ENCODE results near the gene DAND5.

The DAND5 gene

DNA sequence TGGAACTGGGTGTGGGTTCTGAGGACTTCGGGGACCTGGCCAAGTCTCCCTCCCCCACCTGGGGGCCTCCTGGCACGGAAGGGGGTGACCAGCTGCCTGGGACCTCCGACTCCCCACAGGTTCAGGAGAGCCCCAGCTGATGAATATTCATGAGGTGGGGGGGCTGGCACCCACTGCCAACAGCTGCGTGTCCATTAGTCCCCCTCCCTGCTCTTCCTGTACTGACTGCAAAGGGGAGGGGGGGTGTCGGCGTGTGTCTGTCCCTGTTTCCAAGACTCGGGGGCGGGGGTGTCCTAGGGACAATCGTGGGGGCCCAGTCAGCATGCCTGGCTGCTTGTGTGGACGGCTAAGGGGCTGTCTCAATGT is 15.3 kb downstream of the DAND5 start:
- no peak for DNase-seq (ENCODE audit: low spot score)
- Histone ChIP-seq H3K36me3 (ENCODE audit: low read depth) (no peaks in the 10 kb centered on the region), H3K27ac (ENCODE audit: poor library complexity, severe bottlenecking) (no peak overlapping the region), H3K4me3 (ENCODE audit: severe bottlenecking) (no peak overlapping the region), H3K4me1 (ENCODE audit: insufficient read depth, poor library complexity, severe bottlenecking) (no peaks in the 10 kb centered on the region), H3K27me3 (ENCODE audit: insufficient read depth, poor library complexity, severe bottlenecking) (no peaks in the 10 kb centered on the region), H3K9me3 (ENCODE audit: severe bottlenecking) (no peaks in the 10 kb centered on the region)
- TF ChIP-seq, protein P1, sequence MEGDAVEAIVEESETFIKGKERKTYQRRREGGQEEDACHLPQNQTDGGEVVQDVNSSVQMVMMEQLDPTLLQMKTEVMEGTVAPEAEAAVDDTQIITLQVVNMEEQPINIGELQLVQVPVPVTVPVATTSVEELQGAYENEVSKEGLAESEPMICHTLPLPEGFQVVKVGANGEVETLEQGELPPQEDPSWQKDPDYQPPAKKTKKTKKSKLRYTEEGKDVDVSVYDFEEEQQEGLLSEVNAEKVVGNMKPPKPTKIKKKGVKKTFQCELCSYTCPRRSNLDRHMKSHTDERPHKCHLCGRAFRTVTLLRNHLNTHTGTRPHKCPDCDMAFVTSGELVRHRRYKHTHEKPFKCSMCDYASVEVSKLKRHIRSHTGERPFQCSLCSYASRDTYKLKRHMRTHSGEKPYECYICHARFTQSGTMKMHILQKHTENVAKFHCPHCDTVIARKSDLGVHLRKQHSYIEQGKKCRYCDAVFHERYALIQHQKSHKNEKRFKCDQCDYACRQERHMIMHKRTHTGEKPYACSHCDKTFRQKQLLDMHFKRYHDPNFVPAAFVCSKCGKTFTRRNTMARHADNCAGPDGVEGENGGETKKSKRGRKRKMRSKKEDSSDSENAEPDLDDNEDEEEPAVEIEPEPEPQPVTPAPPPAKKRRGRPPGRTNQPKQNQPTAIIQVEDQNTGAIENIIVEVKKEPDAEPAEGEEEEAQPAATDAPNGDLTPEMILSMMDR (IDR thresholded peaks at IDR 0.05; ENCODE audit: poor library complexity, severe bottlenecking): no peak
- ATAC-seq (ENCODE audit: low read depth): no peak

DNA sequence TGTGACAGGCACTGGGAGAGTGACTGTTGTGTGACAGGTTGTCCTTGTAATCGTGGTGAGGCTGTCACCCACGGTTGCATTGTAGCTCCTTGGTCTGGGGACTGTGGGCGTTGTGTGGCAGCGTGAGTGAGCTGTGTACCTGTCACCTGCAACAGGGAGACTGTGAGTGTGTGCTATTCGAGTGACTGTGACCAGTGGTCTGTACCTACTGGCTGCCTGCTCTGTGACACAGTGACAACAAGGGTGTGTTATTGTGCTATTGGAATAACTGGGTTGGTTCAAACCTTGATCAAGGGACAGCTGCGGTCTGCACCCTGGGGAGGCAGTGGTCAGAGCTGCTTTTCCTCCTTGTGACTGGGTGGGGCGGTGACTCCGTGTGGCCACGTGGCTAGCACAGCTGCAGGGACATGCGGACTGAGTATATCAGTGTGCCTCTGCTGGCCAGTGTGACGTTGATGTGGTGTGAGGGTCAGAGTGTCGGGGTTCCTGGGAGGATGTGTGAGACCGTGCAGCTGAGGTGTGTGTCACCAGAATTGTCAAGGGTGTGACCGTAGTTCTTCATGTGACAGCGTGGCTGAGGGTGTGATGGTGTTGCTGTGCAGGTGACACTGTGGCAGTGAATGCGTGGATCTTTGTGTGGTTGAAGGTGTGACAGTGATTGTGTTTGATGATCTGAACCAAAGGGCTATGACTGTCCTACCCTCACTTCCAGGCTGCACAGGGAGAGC is 15.8 kb downstream of the DAND5 start:
- no peak for ATAC-seq (ENCODE audit: low read depth)
- H3K27ac ChIP-seq (ENCODE audit: poor library complexity, severe bottlenecking): no peak overlapping the region

DNA sequence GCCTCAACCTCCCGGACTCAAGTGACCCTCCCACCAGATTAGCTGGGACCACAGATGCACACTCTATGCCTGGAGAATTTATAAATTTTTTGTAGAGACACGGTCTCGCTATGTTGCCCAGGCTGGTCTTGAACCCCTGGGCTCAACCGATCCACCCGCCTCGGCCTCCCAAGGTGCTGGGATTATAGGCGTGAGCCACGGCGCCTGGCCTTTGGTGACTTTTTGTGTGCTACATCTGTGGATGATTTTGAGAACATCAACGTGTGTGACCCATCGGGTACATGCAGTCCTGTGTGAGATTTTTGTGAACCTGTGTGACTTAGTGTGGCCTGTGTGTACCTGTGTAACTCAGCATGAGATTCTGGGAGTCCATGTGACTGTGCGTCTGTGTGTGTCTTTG is 17.4 kb downstream of the DAND5 start:
- Histone ChIP-seq H3K4me3 (ENCODE audit: severe bottlenecking) (no peak overlapping the region), H3K27me3 (ENCODE audit: insufficient read depth, poor library complexity, severe bottlenecking) (no peaks in the 10 kb centered on the region)
- TF ChIP-seq, protein P1 (IDR thresholded peaks at IDR 0.05; ENCODE audit: poor library complexity, severe bottlenecking): no peak

More for the DNA sequence above, 15.8 kb downstream of the DAND5 start:
- H3K9me3 ChIP-seq (ENCODE audit: severe bottlenecking): no peaks in the 10 kb centered on the region
- TF ChIP-seq, protein P1 (IDR thresholded peaks at IDR 0.05; ENCODE audit: poor library complexity, severe bottlenecking): no peak
- no peaks in the 10 kb centered on the region for H3K27me3 ChIP-seq (ENCODE audit: insufficient read depth, poor library complexity, severe bottlenecking)
- H3K36me3 ChIP-seq (ENCODE audit: low read depth): no peaks in the 10 kb centered on the region
- no peaks in the 10 kb centered on the region for H3K4me1 ChIP-seq (ENCODE audit: insufficient read depth, poor library complexity, severe bottlenecking)
- no peak for DNase-seq (ENCODE audit: low spot score)
- H3K4me3 ChIP-seq (ENCODE audit: severe bottlenecking): no peak overlapping the region

DNA sequence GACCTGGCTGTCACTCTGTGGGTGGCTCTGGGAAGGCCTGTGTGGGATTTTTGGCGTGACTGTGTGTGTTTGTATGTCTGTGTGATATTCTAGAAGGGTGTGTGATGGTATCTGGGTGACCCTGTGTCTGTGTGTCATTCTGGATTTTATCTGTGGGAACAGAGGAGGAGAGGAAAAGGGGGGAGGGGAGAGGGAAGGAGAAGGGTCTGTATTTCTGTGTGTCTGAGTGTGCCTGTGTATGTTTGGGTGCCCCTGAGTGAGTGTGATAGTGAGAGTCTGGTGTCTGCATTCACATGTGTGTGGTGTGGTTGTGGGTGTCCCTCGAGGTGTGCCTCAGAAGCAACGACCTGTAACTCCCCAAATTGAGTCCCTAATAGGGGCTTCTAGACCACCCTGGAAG is 17.8 kb downstream of the DAND5 start:
- Histone ChIP-seq H3K4me1 (ENCODE audit: insufficient read depth, poor library complexity, severe bottlenecking) (no peaks in the 10 kb centered on the region), H3K9me3 (ENCODE audit: severe bottlenecking) (no peaks in the 10 kb centered on the region), H3K27me3 (ENCODE audit: insufficient read depth, poor library complexity, severe bottlenecking) (no peaks in the 10 kb centered on the region), H3K4me3 (ENCODE audit: severe bottlenecking) (no peak overlapping the region), H3K36me3 (ENCODE audit: low read depth) (no peaks in the 10 kb centered on the region), H3K27ac (ENCODE audit: poor library complexity, severe bottlenecking) (no peak overlapping the region)
- DNase-seq (ENCODE audit: low spot score) (no peak), ATAC-seq (ENCODE audit: low read depth) (no peak)
- TF ChIP-seq, protein P1 (IDR thresholded peaks at IDR 0.05; ENCODE audit: poor library complexity, severe bottlenecking): no peak

More for the DNA sequence above, 17.4 kb downstream of the DAND5 start:
- no peaks in the 10 kb centered on the region for H3K4me1 ChIP-seq (ENCODE audit: insufficient read depth, poor library complexity, severe bottlenecking)
- no peaks in the 10 kb centered on the region for H3K36me3 ChIP-seq (ENCODE audit: low read depth)
- DNase-seq (ENCODE audit: low spot score) (no peak), ATAC-seq (ENCODE audit: low read depth) (no peak)
- no peaks in the 10 kb centered on the region for H3K9me3 ChIP-seq (ENCODE audit: severe bottlenecking)
- no peak overlapping the region for H3K27ac ChIP-seq (ENCODE audit: poor library complexity, severe bottlenecking)

DNA sequence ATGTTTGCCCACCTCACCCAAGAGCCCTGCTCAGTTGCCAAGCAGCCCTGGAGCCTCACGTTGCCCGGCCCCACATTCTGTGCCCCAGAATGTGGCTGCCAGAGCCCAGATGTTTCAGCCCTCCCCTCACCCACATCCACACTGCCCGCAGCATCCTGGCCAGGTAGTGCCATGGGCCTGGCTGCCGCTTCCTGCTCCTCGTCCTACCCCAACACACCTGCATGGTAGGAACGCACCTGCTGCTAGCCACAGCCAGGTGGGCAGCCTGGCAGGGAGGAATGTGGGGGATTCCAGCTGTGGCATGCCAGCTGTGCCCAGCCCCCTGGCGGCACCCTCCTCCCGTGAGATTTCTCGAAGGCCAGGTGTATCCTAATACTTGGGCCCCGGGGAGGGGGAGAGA is 18.4 kb downstream of the DAND5 start:
- H3K4me3 ChIP-seq (ENCODE audit: severe bottlenecking): no peak overlapping the region
- ATAC-seq (ENCODE audit: low read depth): no peak
- H3K36me3 ChIP-seq (ENCODE audit: low read depth): no peaks in the 10 kb centered on the region
- no peaks in the 10 kb centered on the region for H3K4me1 ChIP-seq (ENCODE audit: insufficient read depth, poor library complexity, severe bottlenecking)
- TF ChIP-seq, protein P1 (IDR thresholded peaks at IDR 0.05; ENCODE audit: poor library complexity, severe bottlenecking): no peak
- no peaks in the 10 kb centered on the region for H3K9me3 ChIP-seq (ENCODE audit: severe bottlenecking)
- no peaks in the 10 kb centered on the region for H3K27me3 ChIP-seq (ENCODE audit: insufficient read depth, poor library complexity, severe bottlenecking)
- no peak for DNase-seq (ENCODE audit: low spot score)
- no peak overlapping the region for H3K27ac ChIP-seq (ENCODE audit: poor library complexity, severe bottlenecking)
